Stimulated activated CD8-positive, alpha-beta memory T cell treated with anti-CD3 and anti-CD28 coated beads, Interleukin-15, amount 100 ng/mL, for 48 hours (primary cell): ENCODE results near the gene OR51B5.
"Not testable (repeated sequence)": the region's sequence is repeated elsewhere in the genome, so short reads cannot be mapped to it uniquely, and the experiment has no call there.

Experiments used
- DNase-seq, 2 donors: peaks; one replicate each; pipeline ENCODE4 v3.0.0-alpha.2; 2020; ENCODE audit warnings: low read depth in 2 of 2

The OR51B5 gene, protein sequence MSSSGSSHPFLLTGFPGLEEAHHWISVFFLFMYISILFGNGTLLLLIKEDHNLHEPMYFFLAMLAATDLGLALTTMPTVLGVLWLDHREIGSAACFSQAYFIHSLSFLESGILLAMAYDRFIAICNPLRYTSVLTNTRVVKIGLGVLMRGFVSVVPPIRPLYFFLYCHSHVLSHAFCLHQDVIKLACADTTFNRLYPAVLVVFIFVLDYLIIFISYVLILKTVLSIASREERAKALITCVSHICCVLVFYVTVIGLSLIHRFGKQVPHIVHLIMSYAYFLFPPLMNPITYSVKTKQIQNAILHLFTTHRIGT

DNA sequence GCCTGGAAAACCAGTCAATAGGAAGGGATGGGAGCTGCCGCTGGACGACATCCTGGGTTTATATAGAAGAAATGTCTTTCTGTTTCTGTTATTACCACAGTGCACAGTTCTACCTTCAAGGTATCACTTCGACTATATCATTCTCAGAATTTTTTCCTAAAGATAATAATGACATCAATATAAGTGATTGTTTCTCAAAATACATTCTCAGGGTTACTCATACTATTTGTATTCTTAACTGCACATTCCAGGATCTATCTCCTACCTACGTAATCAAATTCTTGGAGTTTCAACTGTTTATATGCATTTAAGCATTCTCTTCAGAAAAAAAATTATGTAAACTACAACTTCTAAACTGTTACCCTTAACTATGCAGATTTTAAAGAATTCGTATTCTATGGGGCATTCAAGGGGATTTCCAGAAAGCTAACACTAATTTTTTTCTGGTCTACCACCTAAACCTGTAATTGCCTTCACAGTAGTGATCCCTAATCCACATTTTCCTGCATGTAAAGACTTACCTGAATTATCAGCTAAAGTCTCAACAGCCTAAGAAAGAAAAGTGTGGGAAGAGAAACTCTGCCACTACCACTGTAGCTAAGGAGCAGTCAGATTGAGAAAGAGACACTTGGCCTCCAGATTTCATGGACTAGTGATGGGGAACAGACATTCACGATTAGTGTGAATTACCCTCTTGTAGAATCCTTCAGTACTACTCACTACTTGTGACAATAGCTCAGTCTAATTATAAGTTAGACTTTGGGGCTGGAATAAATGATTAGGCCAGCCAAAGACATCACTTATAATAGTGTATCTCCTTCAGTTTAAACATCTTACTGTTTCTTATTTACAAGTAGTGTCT lies at the start of gene OR51B5:
OR51B5 (minus strand) TSS at position 51 of the 862 bp plus-strand sequence; CDS start at position 51, 0 bp downstream.
- no peak for DNase-seq

DNA sequence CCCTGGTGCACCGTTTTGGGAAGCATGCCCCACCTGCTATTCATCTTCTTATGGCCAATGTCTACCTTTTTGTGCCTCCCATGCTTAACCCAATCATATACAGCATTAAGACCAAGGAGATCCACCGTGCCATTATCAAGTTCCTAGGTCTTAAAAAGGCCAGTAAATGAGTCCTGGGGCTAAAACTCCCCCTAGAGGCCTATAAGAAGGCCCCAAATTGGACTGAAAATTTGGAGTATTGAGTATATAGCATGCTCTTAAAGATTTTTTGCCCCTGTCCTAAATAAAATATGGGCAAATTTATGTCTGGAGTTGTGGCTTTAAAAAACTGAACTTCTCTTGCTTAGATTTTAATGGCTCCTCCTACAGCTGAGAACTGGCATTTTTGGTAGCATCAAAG lies 46.9 kb upstream of the OR51B5 start:
- DNase-seq, result no peak

DNA sequence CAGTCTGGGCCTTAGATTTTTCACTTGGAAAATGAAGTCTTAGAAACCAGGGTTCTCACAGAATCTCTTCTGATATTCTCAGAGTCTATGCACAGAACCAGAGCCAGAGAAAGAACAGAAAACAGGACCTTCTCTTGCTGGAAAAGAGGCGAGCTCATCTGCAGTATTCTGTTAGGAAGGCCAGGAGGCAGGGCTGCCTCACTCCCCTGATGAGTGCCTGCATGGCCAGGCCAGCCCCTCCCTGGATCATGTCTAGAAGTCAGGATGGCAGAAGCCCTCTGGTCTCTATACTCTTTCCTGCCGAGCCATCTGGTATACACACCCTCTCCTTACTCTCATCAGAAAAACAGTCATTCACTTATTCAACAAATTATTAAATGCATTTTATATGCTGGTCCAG lies 41.0 kb upstream of the OR51B5 start:
- DNase-seq, result no peak

DNA sequence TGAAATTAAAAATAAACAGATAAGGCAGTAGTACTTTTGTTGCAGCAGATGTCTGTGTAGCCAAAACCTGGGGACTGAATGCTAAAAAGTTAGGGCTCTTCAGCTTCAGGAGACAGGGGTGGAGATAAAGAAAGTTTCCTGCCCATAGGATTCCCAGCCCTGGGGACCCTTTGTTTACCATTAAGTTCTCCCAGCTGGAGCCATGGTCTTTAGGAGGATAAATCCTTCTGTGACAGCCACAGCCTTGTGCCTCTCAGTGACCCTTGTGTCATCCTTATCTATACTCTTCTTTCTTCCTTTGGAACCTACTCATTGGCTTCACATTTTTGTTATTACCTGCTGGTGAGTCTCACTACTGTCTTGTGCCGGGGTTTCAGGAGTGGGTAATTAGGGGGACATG lies 40.3 kb upstream of the OR51B5 start, which contains the start of gene OR51M1:
OR51M1 (plus strand) TSS at position 237 of the 400 bp plus-strand sequence. CDS start 5,587 bp downstream, outside the sequence.
- no peak for DNase-seq

DNA sequence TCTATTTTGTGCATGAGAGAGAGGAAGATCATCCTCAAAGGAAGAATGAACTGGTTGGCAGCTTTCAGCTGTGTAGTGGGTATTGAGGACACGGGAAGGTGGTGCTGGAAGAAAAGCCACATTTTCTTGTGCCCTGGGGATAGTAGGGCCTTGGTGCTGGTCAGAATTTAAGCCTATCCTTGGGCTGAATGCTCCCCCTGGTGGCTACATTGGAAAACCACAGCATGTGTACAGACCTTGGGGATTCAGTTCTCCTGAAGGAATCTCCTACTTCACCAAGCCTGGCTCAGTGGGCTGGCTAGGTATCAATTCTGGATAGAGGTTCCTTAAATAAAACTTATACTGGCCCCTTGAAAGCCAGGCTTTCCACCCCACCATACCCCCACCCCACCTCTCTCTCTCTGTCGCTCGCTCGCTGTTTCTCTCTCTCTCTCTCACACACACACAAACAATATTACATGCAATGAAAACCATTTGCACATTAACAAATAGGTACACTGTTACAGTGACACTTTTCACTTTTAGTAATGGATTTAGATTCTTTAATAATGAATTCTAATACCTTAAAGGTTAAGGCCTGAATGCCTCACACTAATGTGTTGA lies 37.5 kb upstream of the OR51B5 start:
- DNase-seq, result peak in 1 of 2 donors; percentile 8

DNA sequence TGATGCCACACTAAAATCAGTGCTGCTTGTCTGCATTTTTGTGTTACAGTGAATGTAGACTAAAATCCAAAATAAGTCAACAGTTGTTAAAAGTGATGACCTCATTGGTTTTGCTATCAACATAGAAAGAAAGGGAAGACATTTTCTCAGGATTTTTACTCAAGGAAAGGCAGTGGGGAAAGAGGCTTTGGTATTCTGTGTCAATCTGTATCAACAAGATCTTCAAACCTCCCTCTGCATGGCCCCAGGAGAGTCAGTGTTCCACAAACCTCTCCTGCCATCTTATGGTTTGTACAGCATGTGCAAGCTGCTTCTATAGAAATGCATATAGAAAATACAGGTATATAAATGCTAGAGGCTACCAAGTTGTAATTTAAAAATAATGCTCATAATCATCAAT lies 26.5 kb upstream of the OR51B5 start:
- no peak for DNase-seq

DNA sequence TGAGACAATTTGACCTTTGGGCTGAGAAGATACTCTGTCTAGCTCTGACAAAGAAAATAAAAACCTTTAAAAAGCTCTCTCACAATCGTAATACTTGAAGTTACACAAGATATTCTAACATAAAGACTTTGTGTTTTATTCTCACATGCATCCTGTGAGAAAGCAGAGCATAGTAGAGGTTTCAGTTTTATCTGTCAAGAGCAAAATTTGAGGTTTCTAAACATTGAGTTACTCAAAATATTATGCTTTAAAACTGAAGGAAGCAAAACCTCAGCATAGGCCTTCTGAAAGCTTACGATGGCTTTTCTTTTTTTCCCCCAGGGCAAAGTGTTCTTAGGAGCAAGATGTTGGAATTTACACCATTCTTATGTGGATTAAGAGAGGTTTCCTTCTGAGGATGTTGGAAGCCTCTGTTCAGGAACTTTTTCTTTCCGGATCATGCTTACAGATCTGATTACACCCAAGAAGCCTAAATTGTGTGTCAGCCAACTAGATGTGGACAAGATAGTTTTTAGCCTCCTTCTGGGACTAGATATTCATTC lies 25.2 kb upstream of the OR51B5 start:
- no peak for DNase-seq

DNA sequence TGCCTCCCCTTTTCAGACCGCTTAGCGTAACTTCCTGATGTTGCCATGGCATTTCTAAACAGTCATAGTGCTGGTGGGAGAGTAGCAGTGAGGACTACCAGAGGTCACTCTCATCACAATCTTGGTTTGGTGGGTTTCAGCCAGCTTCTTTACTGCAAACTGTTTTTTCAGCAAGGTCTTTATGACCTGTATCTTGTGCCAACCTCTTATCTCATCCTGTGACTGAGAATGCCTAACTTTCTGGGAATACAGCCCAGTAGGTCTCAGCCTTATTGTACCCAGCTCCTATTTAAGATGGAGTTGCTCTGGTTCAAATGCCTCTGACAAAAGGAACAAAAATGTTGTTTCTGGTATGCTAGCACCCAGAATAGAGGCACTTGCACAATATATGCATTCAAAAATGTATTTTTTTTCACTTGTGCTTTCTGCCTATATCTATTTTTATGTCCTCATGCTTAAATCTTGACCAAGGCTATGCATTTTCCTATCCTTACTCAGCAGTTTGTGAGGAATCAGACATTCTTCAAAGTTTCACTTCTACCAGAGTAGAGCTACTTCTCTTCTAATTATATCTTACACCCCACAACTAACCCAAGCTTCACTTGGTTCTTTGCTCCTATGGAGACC lies 24.2 kb upstream of the OR51B5 start:
- no peak for DNase-seq

DNA sequence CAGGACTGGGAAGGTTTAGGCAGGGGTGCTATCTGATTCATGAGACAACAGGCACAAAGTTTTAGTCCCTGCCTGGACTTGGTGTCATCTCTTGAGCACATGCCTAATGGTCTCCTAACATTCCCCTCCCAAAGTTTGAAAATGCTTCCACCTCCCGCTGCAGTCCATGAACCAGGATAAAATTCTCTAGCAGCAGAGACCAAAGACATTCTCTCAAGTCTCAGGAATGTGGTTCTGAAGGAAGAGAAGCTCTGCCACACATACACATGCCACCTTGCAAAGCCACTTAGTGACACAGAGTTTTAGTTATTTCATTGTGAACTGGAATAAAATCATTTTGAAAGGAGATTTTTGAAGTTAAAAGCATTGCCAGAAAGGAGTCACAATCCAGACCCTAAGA lies 23.5 kb upstream of the OR51B5 start:
- no peak for DNase-seq

DNA sequence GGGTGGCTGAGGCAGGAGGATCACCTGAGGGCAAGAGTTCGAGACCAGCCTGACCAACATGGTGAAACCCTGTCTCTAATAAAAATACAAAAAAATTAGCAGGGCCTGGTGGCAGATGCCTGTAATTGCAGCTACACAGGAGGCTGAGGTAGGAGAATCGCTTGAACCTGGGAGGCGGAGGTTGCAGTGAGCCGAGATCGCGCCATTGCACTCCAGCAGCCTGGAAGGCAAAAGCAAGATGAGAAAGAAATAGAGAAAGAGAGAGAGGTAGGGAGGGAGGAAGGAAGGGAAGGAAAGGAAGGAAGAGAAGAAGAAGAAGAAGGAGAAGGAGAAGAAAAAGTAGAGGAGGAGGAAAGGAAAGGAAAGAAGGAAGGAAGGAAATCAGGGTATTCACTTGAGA lies 23.0 kb upstream of the OR51B5 start:
- not testable (repeated sequence) for DNase-seq

DNA sequence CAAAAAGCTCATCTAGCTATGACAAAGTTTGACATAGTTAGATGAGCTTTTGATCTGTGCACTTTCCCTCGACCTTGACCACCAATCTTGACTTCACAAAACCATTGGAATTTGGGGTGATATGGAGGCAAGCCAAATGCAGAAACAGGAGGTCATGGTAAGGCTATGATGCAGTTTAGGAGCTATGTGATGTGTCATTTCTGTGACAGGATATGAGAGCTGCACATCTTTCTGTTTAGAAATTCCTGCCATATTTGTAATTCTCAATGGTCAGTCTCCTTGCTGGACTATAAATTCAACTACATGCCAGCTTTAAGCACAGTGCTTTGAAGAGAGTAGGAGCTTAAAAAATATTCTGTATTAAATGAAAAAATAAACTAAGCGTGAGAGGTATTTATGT lies 20.9 kb upstream of the OR51B5 start:
- DNase-seq, result no peak

DNA sequence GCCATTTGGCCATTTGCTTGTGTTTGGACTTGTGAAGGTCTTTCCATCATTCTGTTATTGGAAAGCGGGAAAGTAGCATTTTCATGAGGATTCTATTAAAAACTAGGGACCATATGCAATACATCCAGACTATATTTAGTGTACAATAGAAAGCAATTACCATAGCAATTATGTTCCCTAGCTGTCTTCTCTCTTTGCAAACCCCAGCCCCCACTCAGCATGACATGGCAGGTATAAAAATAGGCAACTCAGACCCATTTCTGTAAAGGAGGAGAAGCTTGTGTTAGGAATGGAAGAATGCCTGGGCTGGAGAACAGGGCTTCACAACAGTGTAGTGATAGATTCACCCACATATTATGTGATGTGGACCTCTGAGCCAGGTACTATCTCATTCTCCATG lies 20.4 kb upstream of the OR51B5 start:
- no peak for DNase-seq

DNA sequence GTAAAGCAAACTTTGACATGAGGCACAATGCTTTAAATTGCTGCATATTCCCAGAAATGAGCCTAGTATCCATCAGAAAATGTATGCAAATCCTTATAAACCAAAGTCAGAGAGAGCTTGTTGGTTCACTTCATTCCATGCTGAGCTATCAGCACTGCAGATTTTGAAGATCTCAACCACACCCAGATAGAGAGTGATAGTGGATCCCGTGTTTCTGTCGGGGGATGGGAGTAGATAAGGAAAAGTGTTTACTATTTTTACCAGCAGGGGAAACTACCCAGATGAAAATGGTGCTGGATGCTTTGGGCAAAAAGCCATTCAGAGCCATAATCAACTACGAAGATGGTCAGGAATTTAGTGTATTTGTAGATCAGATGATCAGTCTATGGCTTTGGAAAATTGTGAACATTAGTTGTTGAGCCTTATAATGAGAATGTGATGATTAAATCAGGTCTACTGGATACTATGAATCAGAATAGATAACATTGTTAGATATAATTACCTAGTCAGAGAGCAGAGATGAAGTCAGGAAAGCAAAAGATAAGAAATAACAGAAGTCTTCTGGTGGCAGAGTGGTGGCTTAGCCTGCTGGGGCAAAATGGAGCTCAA lies 18.8 kb upstream of the OR51B5 start:
- DNase-seq, result no peak

DNA sequence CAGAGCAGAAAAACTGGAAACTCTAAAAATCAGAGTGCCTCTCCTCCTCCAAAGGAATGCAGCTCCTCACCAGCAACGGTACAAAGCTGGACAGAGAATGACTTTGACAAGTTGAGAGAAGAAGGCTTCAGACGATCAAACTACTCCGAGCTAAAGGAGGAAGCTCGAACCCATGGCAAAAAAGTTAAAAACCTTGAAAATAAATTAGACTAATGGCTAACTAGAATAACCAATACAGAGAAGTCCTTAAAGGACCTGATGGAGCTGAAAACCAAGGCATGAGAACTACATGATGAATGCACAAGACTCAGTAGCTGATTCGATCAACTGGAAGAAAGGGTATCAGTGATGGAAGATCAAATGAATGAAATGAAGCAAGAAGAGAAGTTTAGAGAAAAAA lies 12.7 kb upstream of the OR51B5 start:
- not testable (repeated sequence) for DNase-seq

DNA sequence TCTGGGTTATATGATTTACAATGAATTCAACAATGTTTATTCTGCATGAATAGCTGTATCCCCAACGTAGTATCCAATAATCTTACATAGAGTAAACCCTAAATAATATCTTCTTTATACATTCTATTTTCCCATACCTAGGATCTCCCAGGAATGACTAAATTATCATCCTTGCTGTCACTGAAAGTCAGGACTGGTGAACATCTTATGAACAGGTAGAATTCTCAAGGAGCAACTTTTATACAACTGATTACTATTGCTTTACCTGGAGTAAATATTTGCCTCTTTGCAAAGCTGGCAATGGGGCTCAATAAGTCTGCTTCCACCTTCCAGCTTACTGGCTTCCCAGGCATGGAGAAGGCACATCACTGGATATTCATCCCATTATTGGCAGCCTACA lies 7.9 kb upstream of the OR51B5 start, which contains the start of gene OR51B6:
OR51B6 (plus strand) TSS at position 301 of the 400 bp plus-strand sequence; CDS start at position 301, 0 bp downstream.
- no peak for DNase-seq

DNA sequence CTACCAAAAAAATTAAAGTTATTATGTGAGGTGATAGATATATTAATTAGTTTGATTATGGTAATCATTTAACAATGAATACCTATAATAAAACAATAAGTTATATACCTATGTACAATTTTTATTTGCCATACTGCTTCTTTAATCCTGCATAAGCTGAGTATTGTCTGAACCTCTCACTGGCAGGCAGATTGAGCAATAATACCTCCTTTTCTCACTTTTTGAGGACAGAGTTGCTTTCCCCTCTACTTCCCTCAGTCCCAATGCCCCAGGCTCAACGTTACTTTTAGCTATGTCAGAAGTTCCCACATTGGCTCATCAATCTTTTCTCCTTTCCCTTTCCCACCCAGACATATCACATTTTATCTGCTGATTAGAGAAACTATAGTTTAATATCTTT lies 6.2 kb upstream of the OR51B5 start:
- DNase-seq, result no peak

DNA sequence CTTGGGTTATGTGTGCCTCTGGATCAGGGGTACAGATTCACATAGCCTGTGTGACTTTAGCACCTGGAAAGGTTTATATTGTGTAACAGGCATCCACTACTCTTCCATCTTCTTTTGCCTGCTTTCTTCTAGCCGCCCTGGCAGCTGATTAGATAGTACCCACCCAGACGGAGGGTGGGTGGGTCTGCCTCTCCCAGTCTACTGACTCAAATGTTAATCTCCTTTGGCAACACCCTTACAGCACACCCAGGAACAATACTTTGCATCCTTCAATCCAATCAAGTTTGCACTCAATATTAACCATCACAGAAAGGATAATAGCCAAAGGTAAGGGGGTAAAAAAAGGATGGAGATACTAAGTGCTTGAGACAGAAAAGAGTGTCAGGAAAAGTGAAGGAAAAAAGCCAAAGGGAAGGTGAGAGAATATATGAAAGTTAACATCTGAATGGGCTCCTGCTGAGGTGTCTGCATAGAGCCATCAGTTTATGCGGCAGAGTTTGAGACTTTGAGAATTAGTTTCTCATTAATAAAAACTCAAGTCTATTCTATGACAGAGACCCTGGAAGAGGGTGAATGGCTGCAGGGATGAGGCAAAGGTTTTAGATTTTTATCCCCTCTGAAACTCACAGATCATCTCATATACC lies 5.3 kb upstream of the OR51B5 start:
- DNase-seq, result no peak

DNA sequence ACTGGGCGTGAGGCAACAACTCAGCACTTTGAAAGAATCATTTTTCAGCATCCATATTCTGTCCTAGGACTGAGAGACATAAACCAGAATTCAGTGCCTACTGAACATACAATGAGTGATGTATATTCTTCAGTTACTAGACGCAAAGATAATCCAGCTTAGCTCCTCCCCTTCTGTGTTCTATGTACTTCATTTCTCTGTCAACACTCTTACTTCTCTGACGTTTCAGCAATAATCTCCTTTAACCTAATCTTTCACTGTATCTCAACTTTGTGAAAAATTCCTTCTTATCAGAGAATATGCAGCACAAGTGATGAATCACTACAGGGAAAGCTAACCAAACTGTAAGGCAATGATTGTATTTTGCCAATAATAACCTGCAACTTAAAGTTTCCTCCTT lies 2.5 kb upstream of the OR51B5 start:
- DNase-seq, result no peak

DNA sequence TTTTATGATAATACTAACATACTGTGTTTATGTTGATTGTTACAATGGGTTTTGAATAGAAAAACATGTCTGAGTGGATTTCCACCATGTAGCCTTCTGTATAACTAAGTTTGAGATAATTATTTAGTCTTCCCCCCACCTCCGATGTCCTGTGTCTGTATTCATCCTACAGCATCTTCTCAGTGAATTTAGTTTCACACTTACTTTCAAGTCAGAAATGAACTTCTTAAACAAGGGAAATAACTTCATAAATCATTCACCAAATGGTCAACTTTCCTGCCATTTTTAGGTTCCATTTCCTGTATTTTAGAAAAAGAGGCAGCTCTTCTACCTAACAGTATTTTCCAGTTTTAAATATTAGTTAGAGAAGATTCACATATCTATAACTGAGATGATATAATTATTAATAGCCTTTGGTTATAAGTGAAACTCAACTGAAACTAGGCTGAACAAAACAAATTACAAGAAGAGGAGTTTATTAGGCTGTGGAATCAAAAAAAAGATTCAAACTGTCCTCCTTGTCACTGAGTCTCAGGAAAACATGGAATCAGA lies 3.5 kb downstream of the OR51B5 start:
- DNase-seq, result no peak

DNA sequence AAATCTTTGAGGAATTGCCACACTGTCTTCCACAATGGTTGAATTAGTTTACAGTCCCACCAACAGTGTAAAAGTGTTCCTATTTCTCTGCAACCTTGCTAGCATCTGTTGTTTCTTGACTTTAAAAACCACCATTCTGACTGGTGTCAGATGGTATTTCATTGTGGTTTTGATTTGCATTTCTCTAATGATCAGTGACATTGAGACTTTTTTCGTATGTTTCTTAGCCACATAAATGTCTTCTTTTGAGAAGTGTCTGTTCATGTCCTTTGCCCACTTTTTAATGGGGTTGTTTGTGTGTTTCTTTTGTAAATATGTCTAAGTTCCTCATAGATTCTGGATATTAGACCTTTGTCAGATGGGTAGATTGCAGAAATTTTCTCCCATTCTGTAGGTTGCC lies 6.1 kb downstream of the OR51B5 start:
- not testable (repeated sequence) for DNase-seq
